GM18498 (cell line): ENCODE data around the gene CDKN2B-AS1.
A peak's percentile ranks its signal among the peaks of the same experiment; 100 is the strongest.
"Not testable (repeated sequence)": the region's sequence is repeated elsewhere in the genome, so short reads cannot be mapped to it uniquely, and the experiment has no call there.

Source experiments
- ATAC-seq: cut with Tn5 transposase; IDR thresholded peaks from one replicate; pipeline ENCODE4 v1.9.1; 2021; ENCODE audit warnings: mild to moderate bottlenecking, moderate library complexity; ENCODE audit not compliant: unreplicated experiment

The CDKN2B-AS1 gene

DNA sequence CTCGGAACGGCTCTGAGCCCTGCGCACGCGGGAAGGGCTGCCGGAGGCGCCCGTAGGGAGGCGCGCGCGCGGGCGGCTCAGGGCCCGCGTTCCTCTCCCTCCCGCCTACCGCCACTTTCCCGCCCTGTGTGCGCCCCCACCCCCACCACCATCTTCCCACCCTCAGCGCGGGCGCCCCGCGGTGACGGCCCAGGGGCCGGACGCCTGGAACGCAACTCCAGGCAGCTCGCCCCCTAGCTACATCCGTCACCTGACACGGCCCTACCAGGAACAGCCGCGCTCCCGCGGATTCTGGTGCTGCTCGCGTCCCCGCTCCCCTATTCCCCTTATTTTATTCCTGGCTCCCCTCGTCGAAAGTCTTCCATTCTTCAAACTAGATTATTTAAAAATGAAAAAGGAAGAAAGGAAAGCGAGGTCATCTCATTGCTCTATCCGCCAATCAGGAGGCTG lies at the start of gene CDKN2B-AS1:
Gene CDKN2B-AS1 (plus strand): TSS at position 236 of the 450 bp plus-strand sequence.
- peak; percentile 52 for ATAC-seq

- no peak for ATAC-seq
Observed at GRCh38 chr9:21945606-21946005, 49.0 kb upstream of the CDKN2B-AS1 start.

GRCh38 chr9:21958833-21959232 lies 35.8 kb upstream of the CDKN2B-AS1 start:
- ATAC-seq, result no peak

- not testable (repeated sequence) for ATAC-seq
Observed at GRCh38 chr9:21959268-21959667, 35.3 kb upstream of the CDKN2B-AS1 start.

DNA sequence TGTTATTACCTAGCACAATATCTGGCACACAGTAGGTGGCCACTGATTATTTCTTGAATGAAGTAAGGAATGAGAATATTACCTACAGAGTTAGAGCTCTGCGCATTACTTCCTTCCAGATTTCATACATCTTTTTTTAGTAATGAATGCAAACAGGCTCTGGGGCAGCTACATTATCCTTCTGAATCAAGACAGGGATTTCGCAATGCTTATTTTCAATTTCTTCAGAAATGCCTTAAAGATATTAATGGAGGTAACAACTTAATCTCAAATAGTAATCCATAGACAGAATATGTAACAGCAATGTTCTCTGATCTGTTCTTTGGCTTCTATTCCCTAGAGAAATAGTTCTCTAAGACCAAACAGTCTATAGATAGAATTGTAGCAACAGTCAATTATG lies 33.0 kb upstream of the CDKN2B-AS1 start:
- no peak for ATAC-seq

GRCh38 chr9:21964925-21965385 lies 29.6 kb upstream of the CDKN2B-AS1 start:
- ATAC-seq, result peak; percentile 69

- peak; percentile 88 for ATAC-seq
Observed at GRCh38 chr9:21965401-21965951, 29.1 kb upstream of the CDKN2B-AS1 start.

GRCh38 chr9:21966140-21966851 lies 28.3 kb upstream of the CDKN2B-AS1 start:
- ATAC-seq, result no peak

DNA sequence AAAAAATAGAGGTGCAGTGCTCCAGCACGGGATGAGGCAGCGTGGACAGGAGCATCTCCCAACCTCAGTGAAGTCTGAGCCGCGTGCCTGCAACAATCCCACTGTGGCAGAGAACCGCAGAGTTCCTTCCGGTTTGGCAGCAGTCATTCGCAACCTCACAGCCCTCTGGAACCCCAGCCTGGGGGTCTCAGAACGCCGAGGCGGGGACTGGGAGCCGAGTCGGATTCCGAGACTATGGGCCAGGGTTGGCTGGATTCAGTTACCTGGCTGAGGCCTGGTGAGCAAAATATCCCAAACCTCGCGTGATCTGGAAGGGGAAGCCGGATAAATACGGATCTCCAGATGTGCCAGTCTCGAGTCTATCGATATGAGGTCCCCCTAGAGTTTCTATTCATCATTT lies 27.4 kb upstream of the CDKN2B-AS1 start:
- no peak for ATAC-seq

DNA sequence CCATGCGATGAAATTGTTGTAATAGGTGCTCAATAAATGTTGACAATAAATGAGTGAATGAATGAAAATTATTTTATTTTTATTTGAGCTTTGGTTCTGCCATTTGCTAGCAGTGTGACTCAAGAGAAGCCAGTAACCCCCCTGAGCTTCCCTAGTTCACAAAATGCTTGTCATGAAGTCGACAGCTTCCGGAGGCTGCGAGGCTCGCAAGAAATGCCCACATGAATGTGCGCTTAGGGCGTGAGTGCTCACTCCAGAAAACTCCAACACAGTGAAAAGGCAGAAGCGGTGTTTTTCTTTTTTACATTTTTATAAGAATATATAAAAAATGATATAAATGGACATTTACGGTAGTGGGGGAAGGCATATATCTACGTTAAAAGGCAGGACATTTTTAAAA lies 26.9 kb upstream of the CDKN2B-AS1 start:
- ATAC-seq, result no peak

- ATAC-seq, result no peak
Observed at GRCh38 chr9:21968331-21969010, 26.1 kb upstream of the CDKN2B-AS1 start.

GRCh38 chr9:21969011-21969940 lies 25.3 kb upstream of the CDKN2B-AS1 start:
- ATAC-seq, result no peak

DNA sequence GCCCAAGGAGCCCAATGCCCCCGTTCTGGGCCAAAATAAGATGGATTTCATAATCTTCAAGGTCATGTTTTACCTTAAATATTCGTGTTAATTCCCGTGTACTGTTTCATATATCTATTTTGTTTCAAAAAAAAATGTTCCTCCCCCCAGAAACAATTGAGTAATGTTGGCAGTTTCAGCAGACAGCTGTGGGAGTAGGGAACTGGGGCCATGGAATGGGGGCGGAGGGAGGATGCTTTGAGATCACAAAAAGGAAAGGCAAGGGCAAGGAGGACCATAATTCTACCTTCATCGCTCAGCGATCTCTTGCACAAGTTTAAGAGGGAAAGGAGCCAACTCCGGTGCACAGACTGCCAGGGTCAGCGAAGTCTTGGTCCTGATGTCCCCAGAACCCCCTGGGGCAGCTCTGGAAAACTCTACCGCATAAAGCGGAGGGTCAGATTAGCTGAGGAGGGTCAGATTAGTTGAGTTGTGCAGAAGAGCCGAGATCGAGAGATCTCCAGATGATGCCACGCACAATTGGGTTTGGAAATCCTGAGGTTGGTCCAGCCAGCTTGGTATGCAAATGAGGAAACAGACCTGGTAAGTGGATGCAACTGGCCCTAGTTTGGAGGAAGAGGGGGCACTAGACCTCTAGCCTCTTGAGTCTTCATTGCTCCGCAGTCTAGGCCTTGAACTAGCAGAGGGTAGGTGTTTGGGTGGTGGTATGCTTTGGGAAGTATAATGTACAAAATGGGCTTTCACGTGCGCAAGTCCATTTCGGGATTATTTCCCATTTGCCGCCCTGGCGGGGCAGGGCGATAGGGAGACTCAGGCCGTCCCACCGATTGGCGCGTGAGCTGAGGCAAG lies 24.4 kb upstream of the CDKN2B-AS1 start:
- ATAC-seq, result no peak

DNA sequence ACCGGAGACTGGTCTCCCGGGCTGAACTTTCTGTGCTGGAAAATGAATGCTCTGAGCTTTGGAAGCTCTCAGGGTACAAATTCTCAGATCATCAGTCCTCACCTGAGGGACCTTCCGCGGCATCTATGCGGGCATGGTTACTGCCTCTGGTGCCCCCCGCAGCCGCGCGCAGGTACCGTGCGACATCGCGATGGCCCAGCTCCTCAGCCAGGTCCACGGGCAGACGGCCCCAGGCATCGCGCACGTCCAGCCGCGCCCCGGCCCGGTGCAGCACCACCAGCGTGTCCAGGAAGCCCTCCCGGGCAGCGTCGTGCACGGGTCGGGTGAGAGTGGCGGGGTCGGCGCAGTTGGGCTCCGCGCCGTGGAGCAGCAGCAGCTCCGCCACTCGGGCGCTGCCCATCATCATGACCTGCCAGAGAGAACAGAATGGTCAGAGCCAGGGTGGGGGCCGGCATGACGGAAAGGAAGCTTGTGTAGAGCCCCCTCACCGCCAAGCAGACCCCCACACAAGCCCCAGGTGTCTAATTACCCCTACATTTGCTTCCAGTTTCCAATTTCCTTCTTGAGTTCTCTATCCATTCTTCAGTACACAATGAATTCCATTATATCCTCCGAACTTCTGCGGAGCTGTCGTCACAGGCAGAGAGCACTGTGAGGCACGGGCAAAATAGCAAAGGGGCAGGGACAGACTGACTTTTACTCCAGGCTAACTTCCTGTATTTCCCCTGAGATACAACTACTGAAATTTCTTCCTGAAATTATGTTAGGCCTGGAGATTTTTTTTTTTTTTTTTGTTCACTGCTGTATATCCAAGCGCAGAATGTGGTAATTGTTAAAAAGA lies 23.6 kb upstream of the CDKN2B-AS1 start:
- ATAC-seq, result no peak

DNA sequence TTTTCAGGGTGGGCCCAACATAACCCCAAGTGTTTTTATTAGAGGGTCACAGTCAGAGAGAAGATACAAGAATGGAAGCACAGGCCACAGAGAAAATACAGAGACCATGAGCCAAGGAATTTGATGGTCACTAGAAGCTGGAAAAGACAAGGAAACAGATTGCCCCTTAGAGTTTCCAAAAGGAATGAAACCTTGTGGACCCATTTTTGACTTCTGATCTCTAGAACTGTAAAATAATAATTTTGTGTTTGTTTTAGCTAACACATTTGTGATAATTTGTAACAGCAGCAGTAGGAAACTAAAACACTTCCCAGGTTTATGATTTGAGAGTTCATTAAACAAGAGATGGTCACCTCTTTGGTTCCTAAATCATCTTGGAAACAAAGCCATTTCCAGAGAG lies 22.2 kb upstream of the CDKN2B-AS1 start:
- no peak for ATAC-seq

GRCh38 chr9:21974343-21974721 lies 20.3 kb upstream of the CDKN2B-AS1 start:
- no peak for ATAC-seq

DNA sequence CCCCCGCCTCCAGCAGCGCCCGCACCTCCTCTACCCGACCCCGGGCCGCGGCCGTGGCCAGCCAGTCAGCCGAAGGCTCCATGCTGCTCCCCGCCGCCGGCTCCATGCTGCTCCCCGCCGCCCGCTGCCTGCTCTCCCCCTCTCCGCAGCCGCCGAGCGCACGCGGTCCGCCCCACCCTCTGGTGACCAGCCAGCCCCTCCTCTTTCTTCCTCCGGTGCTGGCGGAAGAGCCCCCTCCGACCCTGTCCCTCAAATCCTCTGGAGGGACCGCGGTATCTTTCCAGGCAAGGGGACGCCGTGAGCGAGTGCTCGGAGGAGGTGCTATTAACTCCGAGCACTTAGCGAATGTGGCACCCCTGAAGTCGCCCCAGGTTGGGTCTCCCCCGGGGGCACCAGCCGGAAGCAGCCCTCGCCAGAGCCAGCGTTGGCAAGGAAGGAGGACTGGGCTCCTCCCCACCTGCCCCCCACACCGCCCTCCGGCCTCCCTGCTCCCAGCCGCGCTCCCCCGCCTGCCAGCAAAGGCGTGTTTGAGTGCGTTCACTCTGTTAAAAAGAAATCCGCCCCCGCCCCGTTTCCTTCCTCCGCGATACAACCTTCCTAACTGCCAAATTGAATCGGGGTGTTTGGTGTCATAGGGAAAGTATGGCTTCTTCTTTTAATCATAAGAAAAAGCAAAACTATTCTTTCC lies 19.7 kb upstream of the CDKN2B-AS1 start:
- peak; percentile 70 for ATAC-seq

- ATAC-seq, result no peak
Observed at GRCh38 chr9:21976334-21976875, 18.2 kb upstream of the CDKN2B-AS1 start.
